Spleen (tissue), 11 donors: Measurements from ENCODE around the gene MGME1. TPM values are rescaled to one million over a fixed set of nuclear protein-coding genes. Genes with fewer than 3 reads are reported as not detected.

Experiments
- DNase-seq: peaks from one replicate; pipeline ENCODE4 v3.0.0-alpha.2; 2020
- H3K27ac ChIP-seq, 8 donors: fragments of 200-600 bp; sonication (generic) in 7 of 8; 1 replicate in 4 of 8; 2 replicates in 4 of 8; pipeline versions ENCODE4 v1.5.0 to v1.8.0; 2016 to 2021; ENCODE audit warnings: inconsistent platforms in 4 of 8, mild to moderate bottlenecking in 4 of 8, moderate library complexity in 1 of 8
- H3K27me3 ChIP-seq, 7 donors: fragments of 200-600 bp; sonication (generic) in 6 of 7; replicated peaks in 1 of 7; 1 replicate in 4 of 7; 2 replicates in 3 of 7; pipeline versions ENCODE4 v1.5.0 to v1.8.0; 2016 to 2021; ENCODE audit warnings: inconsistent platforms in 3 of 7, mild to moderate bottlenecking in 1 of 7
- H3K36me3 ChIP-seq, 6 donors: fragments of 200-600 bp; sonication (generic) in 5 of 6; 1 replicate in 4 of 6; 2 replicates in 2 of 6; pipeline versions ENCODE4 v1.5.0 to v1.8.0; 2016 to 2021; ENCODE audit warnings: inconsistent platforms in 2 of 6
- H3K4me1 ChIP-seq, 6 donors: fragments of 200-600 bp; sonication (generic) in 5 of 6; 1 replicate in 3 of 6; 2 replicates in 3 of 6; pipeline versions ENCODE4 v1.5.0 to v1.8.0; 2016 to 2021; ENCODE audit warnings: inconsistent platforms in 3 of 6
- H3K4me3 ChIP-seq, 8 donors: fragments of 200-600 bp; sonication (generic) in 7 of 8; 1 replicate in 4 of 8; 2 replicates in 4 of 8; pipeline versions ENCODE4 v1.5.0 to v1.8.0; 2016 to 2021; ENCODE audit warnings: inconsistent platforms in 4 of 8, mild to moderate bottlenecking in 4 of 8, moderate library complexity in 2 of 8
- H3K9me3 ChIP-seq, 8 donors: fragments of 200-600 bp; sonication (generic) in 7 of 8; 1 replicate in 4 of 8; 2 replicates in 4 of 8; pipeline versions ENCODE4 v1.5.0 to v1.8.0; 2016 to 2021; ENCODE audit warnings: inconsistent platforms in 4 of 8
- CTCF ChIP-seq, 11 experiments: fragments of 200-600 bp in 7 of 11; fragments of 450-650 bp in 4 of 11; sonication (generic) in 4 of 11; IDR thresholded peaks in 8 of 11; conservative IDR thresholded peaks in 3 of 11; 1 replicate in 7 of 11; 2 replicates in 4 of 11; pipeline versions ENCODE4 v1.4.0 to v1.8.0; 2016 to 2021; ENCODE audit warnings: antibody characterized with exemption in 11 of 11, inconsistent platforms in 4 of 11, mild to moderate bottlenecking in 1 of 11
- POLR2A ChIP-seq, 3 donors: fragments of 450-650 bp; IDR thresholded peaks; one replicate each; pipeline ENCODE4 v1.5.1; 2017; ENCODE audit warnings: antibody characterized with exemption in 3 of 3, mild to moderate bottlenecking in 1 of 3
- POLR2AphosphoS5 ChIP-seq, 3 donors: sonication (generic); formaldehyde crosslinking; IDR thresholded peaks; one replicate each; pipeline ENCODE4 v1.5.1; 2017; ENCODE audit warnings: antibody characterized with exemption in 3 of 3
- WGBS, 5 donors: extraction: QIAGEN DNeasy Blood & Tissue Kit in 3 of 5; methylation state at CpG; one replicate each; pipeline versions ENCODE4 v1.1.5 to v1.1.7; 2013 to 2018; 5-methylcytosine and 5-hydroxymethylcytosine counted together
- intact Hi-C: fragments of 100-400 bp; cut with DNase I; formaldehyde crosslinking; loops from one replicate; pipeline ENCODE4 v1.15.0; 2023; ENCODE audit warnings: low total_unique reads
- polyA plus RNA-seq, 3 donors: library from polyadenylated mRNA; stranded (reverse); fragments of 200-250 nt; gene quantifications; one replicate each; pipeline ENCODE4 v1.2.1, GENCODE V29; 2013
- total RNA-seq, 7 donors: library from RNA; depleted of rRNA in 3 of 7; stranded (reverse); fragments of >200 nt in 3 of 7; fragmentation: NEBNext Ultra II Directional in 4 of 7; extraction: Animal tissue kit (Norgen Biotek cat#: 25700) in 4 of 7; gene quantifications; one replicate each; pipeline versions ENCODE4 v1.1.0 to v1.2.1, GENCODE V29; 2016 to 2021
- donor health status: healthy with polysubstance abuse.
- donor health status: DM: no; HTN: no; CAD: no; lungs with moderate emphysema.
- donor health status: DM: no; HTN: no; CAD: no.
- donor health status: Bipolar disorder and iron deficiency.
- donor health status: healthy.
- donor health status: DM: no; HTN: no; CAD: no.
- donor health status: DM: yes; HTN: yes; CAD: no.

Gene MGME1
- total and polyA plus RNA-seq, 10 donors: 20.9 to 33.4 (median 27.6) TPM

DNA sequence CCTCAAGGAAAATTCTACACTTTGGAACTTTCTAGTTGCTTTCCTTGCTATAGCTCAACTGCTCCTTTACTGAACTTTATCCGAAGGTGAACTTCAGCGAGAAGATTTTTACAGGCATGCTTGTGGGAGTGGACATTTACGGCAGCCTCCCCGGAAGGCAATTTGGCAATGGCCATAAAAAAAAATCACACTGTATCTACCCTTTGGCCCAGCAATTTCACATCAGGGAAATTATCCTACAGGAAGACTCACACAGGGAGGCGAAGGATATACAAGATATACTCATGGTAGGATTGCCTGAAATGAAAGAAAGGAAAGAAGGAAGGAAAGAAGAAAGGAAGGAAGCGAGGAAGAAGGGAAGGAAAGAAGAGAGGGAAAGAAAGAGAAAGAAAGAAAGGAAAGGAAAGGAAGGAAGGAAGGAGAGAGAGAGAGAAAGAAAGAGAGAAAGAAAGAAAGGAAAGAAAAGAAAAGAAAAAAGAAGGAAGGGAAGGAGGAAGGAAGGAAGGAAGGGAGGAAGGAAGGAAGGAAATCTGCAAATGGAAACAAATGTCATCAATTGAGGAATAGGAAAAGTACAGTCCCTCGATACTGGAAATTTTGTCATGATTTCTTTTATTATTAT is 63.2 kb downstream of the MGME1 start:
- Histone ChIP-seq H3K27me3 (peaks cover 0 to 5% (median 0%) of the 10 kb centered on the region in 7 donors), H3K9me3 (no peaks in the 10 kb centered on the region), H3K4me1 (no peaks in the 10 kb centered on the region), H3K4me3 (no peak overlapping the region), H3K36me3 (no peaks in the 10 kb centered on the region), H3K27ac (no peak overlapping the region)
- no peak for TF ChIP-seq POLR2AphosphoS5 (IDR thresholded peaks at IDR 0.05)
- TF ChIP-seq CTCF (IDR thresholded peaks at IDR 0.05 in 8 of 11, conservative IDR thresholded peaks at IDR 0.05 in 3 of 11): no peak
- TF ChIP-seq POLR2A (IDR thresholded peaks at IDR 0.05): no peak
- 75 to 85% (median 79%) methylated on average over 7 of the region's 7 CpGs for WGBS, 5 donors
- intact Hi-C loops: no loop called here
- DNase-seq: no peak

GRCh38 chr20:18032977-18033892 is 64.4 kb downstream of the MGME1 start:
- H3K4me1 ChIP-seq: no peaks in the 10 kb centered on the region
- 80 to 89% (median 83%) methylated on average over 17 of the region's 17 CpGs for WGBS, 5 donors
- H3K4me3 ChIP-seq: no peak overlapping the region
- no peaks in the 10 kb centered on the region for H3K36me3 ChIP-seq
- H3K27ac ChIP-seq: no peak overlapping the region
- no peak for DNase-seq
- no peak for TF ChIP-seq CTCF (IDR thresholded peaks at IDR 0.05 in 8 of 11, conservative IDR thresholded peaks at IDR 0.05 in 3 of 11)
- no peak for TF ChIP-seq POLR2A (IDR thresholded peaks at IDR 0.05)
- no peak for TF ChIP-seq POLR2AphosphoS5 (IDR thresholded peaks at IDR 0.05)
- intact Hi-C loops: no loop called here
- peaks cover 0 to 5% (median 0%) of the 10 kb centered on the region in 7 donors for H3K27me3 ChIP-seq
- no peaks in the 10 kb centered on the region for H3K9me3 ChIP-seq

GRCh38 chr20:18034039-18034438 is 65.2 kb downstream of the MGME1 start:
- Histone ChIP-seq H3K9me3 (no peaks in the 10 kb centered on the region), H3K36me3 (no peaks in the 10 kb centered on the region), H3K4me3 (no peak overlapping the region), H3K27ac (no peak overlapping the region), H3K27me3 (peaks cover 0 to 8% (median 3%) of the 10 kb centered on the region in 7 donors), H3K4me1 (no peaks in the 10 kb centered on the region)
- intact Hi-C loops: no loop called here
- no peak for DNase-seq
- WGBS, 5 donors: 50 to 73% (median 63%) methylated on average over 4 to 5 of the region's 5 CpGs
- TF ChIP-seq CTCF (IDR thresholded peaks at IDR 0.05 in 8 of 11, conservative IDR thresholded peaks at IDR 0.05 in 3 of 11) (no peak), POLR2AphosphoS5 (IDR thresholded peaks at IDR 0.05) (no peak), POLR2A (IDR thresholded peaks at IDR 0.05) (no peak)

DNA sequence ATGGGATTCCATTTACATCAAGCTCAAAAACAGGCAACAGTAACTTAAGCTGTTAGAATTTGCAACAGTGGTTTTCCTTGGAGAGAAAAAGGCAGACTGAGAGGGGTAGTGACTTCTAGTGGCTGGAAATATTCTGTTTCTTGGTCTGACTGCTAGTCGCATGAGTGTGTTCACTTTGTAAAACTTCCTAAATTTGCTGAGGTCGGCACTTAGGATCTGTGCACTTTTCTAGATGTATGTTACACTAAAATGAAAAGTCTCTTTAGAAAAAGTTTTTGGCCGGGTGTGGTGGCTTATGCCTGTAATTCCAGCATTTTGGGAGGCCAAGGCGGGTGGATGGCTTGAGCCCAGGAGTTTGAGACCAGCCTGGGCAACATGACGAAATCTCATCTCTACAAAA is 70.2 kb downstream of the MGME1 start:
- H3K27ac ChIP-seq: no peak overlapping the region
- intact Hi-C loops: no loop called here
- H3K27me3 ChIP-seq: peaks cover 0 to 41% (median 4%) of the 10 kb centered on the region in 7 donors
- TF ChIP-seq CTCF (IDR thresholded peaks at IDR 0.05 in 8 of 11, conservative IDR thresholded peaks at IDR 0.05 in 3 of 11) (no peak), POLR2A (IDR thresholded peaks at IDR 0.05) (no peak), POLR2AphosphoS5 (IDR thresholded peaks at IDR 0.05) (no peak)
- peaks cover 0 to 15% (median 10%) of the 10 kb centered on the region in 8 donors for H3K9me3 ChIP-seq
- no peak overlapping the region for H3K4me3 ChIP-seq
- 82 to 89% (median 83%) methylated on average over 5 of the region's 5 CpGs for WGBS, 5 donors
- no peak for DNase-seq
- no peaks in the 10 kb centered on the region for H3K4me1 ChIP-seq
- H3K36me3 ChIP-seq: no peaks in the 10 kb centered on the region
